ENCODE results near the gene OLFM1. TPM values are rescaled to one million over a fixed set of nuclear protein-coding genes. Genes with fewer than 3 reads are reported as not detected.

Gene OLFM1
- total and polyA plus RNA-seq, 9 of the 15 experiments (the other 6 are each of a cell fraction or from before 2014, with no cell fraction given), result not detected

- ChIA-PET CTCF (ENCODE audit: low intra/inter-chr PET ratio) (no interaction called here), POLR2A (no interaction called here)
- H3K79me2 ChIP-seq (ENCODE audit: control insufficient read depth, insufficient read depth, low read length), result no peaks in the 10 kb centered on the region
- H3K4me1 ChIP-seq (replicated peaks in 1 of 2; ENCODE audit: control insufficient read depth in 2 of 2, insufficient read depth in 2 of 2, low read length in 2 of 2), result peaks cover 0 to 9% of the 10 kb centered on the region in 2 experiments; a peak in 1 of 5 replicates
- FAIRE-seq (peak; percentile 40), ATAC-seq (no peak), DNase-seq (ENCODE audit: extremely low read depth in 1 of 4, low spot score in 3 of 4) (no peak)
- no peak overlapping the region for H3K4me2 ChIP-seq (ENCODE audit: insufficient read depth, low read length)
- TF ChIP-seq PYGO2 (tag; IDR thresholded peaks at IDR 0.05) (no peak), CREB3L1 (IDR thresholded peaks at IDR 0.05; ENCODE audit: borderline replicate concordance, low read depth) (no peak), BACH1 (tag; IDR thresholded peaks at IDR 0.05) (no peak), ZKSCAN1 (IDR thresholded peaks at IDR 0.05; ENCODE audit: low read depth, low read length) (no peak), MLX (CRISPR knock-in tag; conservative IDR thresholded peaks at IDR 0.05) (no peak), ZNF239 (CRISPR knock-in tag; IDR thresholded peaks at IDR 0.05) (no peak), TAF7 (tag; IDR thresholded peaks at IDR 0.05) (no peak), ELF2 (CRISPR knock-in tag; IDR thresholded peaks at IDR 0.05) (no peak), PHF8 (IDR thresholded peaks at IDR 0.05; ENCODE audit: borderline replicate concordance, low read length) (no peak), CBFA2T2 (conservative IDR thresholded peaks at IDR 0.05) (no peak), CHD2 (IDR thresholded peaks at IDR 0.05; ENCODE audit: low read depth, low read length) (no peak), SIN3A (IDR thresholded peaks at IDR 0.05; ENCODE audit: borderline replicate concordance in 2 of 2, control insufficient read depth in 1 of 2, low read depth in 2 of 2, low read length in 2 of 2) (no peak), RHOXF2B (CRISPR knock-in tag; conservative IDR thresholded peaks at IDR 0.05) (no peak), DPF2 (IDR thresholded peaks at IDR 0.05) (no peak)
- H3K27ac ChIP-seq (ENCODE audit: extremely low read depth, low read depth, low read length), result no peak overlapping the region; the same call in 2 of the 3 replicates
- no peak overlapping the region for H2AFZ ChIP-seq (ENCODE audit: low read depth, low read length)
- H4K20me1 ChIP-seq (replicated peaks; ENCODE audit: control insufficient read depth, insufficient read depth, low read length), result no peaks in the 10 kb centered on the region
- no peak overlapping the region for H3K4me3 ChIP-seq
- no peaks in the 10 kb centered on the region for H3K36me3 ChIP-seq (ENCODE audit: control insufficient read depth, insufficient read depth, low read length)
- no peak overlapping the region for H3K9ac ChIP-seq (ENCODE audit: insufficient read depth in 1 of 2, low read depth in 2 of 2, low read length in 2 of 2)
- BruUV-seq (replicated peaks), result no TSS peak
- no peaks in the 10 kb centered on the region for H3K9me1 ChIP-seq (ENCODE audit: control insufficient read depth, insufficient read depth, low read length)
- intact Hi-C loops (cut with micrococcal nuclease), result no loop called here
- H3K9me3 ChIP-seq (replicated peaks; ENCODE audit: control insufficient read depth, insufficient read depth, low read depth, low read length), result no peaks in the 10 kb centered on the region
- in situ Hi-C loops (cut with MboI), result no loop called here
- no peaks in the 10 kb centered on the region; a peak in 1 of 5 replicates for H3K27me3 ChIP-seq (ENCODE audit: control insufficient read depth in 2 of 2, insufficient read depth in 2 of 2, low read length in 2 of 2)
- WGBS (ENCODE audit: insufficient coverage, low coverage, missing lambda C conversion rate), result 0% methylated on average over 1 of the region's 1 CpG
Observed at GRCh38 chr9:135091545-135091944, 4.1 kb downstream of the OLFM1 start.

Data from K562 (cell line).